Liver (tissue), 9 donors: ENCODE measurements around the gene TNPO3. TPM values are rescaled to one million over a fixed set of nuclear protein-coding genes. Genes with fewer than 3 reads are reported as not detected.

Experiments
- DNase-seq: peaks from one replicate; pipeline ENCODE4 v3.0.0-alpha.2; 2017; ENCODE audit warnings: low spot score
- H3K27ac ChIP-seq, 2 donors: one replicate each; pipeline ENCODE4 v1.7.0; 2013; ENCODE audit warnings: inconsistent platforms in 2 of 2, low read length in 2 of 2, control low read depth in 1 of 2, low read depth in 1 of 2, mild to moderate bottlenecking in 1 of 2
- H3K27me3 ChIP-seq, 4 donors: one replicate each; pipeline versions ENCODE4 v1.6.1 to v1.7.0; 2013; ENCODE audit warnings: low read length in 3 of 4, inconsistent platforms in 1 of 4, mild to moderate bottlenecking in 1 of 4, moderate library complexity in 1 of 4; ENCODE audit not compliant: control insufficient read depth in 4 of 4, insufficient read depth in 4 of 4
- H3K36me3 ChIP-seq, 4 donors: one replicate each; pipeline versions ENCODE4 v1.6.1 to v1.7.0; 2013; ENCODE audit warnings: low read length in 3 of 4, mild to moderate bottlenecking in 3 of 4, low read depth in 1 of 4, moderate library complexity in 1 of 4; ENCODE audit not compliant: control insufficient read depth in 4 of 4, insufficient read depth in 3 of 4
- H3K4me1 ChIP-seq, 4 donors: one replicate each; pipeline versions ENCODE4 v1.6.1 to v1.7.0; 2013; ENCODE audit warnings: low read length in 3 of 4, mild to moderate bottlenecking in 3 of 4, moderate library complexity in 1 of 4; ENCODE audit not compliant: control insufficient read depth in 4 of 4, insufficient read depth in 4 of 4
- H3K4me3 ChIP-seq, 3 donors: one replicate each; pipeline versions ENCODE4 v1.6.1 to v1.7.0; 2013; ENCODE audit warnings: low read length in 3 of 3, control low read depth in 1 of 3, low read depth in 1 of 3, mild to moderate bottlenecking in 1 of 3
- H3K9ac ChIP-seq, 2 donors: one replicate each; pipeline ENCODE4 v1.7.0; 2013; ENCODE audit warnings: low read length in 2 of 2, mild to moderate bottlenecking in 2 of 2, moderate library complexity in 2 of 2, control low read depth in 1 of 2, low read depth in 1 of 2
- H3K9me3 ChIP-seq, 4 donors: one replicate each; pipeline versions ENCODE4 v1.6.1 to v1.7.0; 2013; ENCODE audit warnings: low read length in 3 of 4; ENCODE audit not compliant: control insufficient read depth in 4 of 4
- ATF3 ChIP-seq: IDR thresholded peaks from 2 replicates; pipeline ENCODE4 v1.6.1; 2016; ENCODE audit warnings: antibody characterized with exemption
- EGR1 ChIP-seq, 2 donors: IDR thresholded peaks; 2 replicates each; pipeline ENCODE4 v1.6.1; 2016 to 2018; ENCODE audit warnings: antibody characterized with exemption in 2 of 2, low read depth in 2 of 2
- FOXA1 ChIP-seq: IDR thresholded peaks from 2 replicates; pipeline ENCODE4 v1.6.1; 2016; ENCODE audit warnings: antibody characterized with exemption
- FOXA2 ChIP-seq: IDR thresholded peaks from 2 replicates; pipeline ENCODE4 v1.6.1; 2016; ENCODE audit warnings: antibody characterized with exemption
- GABPA ChIP-seq, 2 donors: IDR thresholded peaks in 1 of 2; conservative IDR thresholded peaks in 1 of 2; 2 replicates each; pipeline ENCODE4 v1.6.1; 2016; ENCODE audit warnings: antibody characterized with exemption in 2 of 2, mild to moderate bottlenecking in 1 of 2, moderate library complexity in 1 of 2
- HNF4A ChIP-seq, 2 donors: conservative IDR thresholded peaks; 2 replicates each; pipeline ENCODE4 v1.6.1; 2016; ENCODE audit warnings: antibody characterized with exemption in 2 of 2, mild to moderate bottlenecking in 2 of 2
- HNF4G ChIP-seq: IDR thresholded peaks from 2 replicates; pipeline ENCODE4 v1.6.1; 2016; ENCODE audit warnings: antibody characterized with exemption
- JUND ChIP-seq, 2 donors: IDR thresholded peaks; 2 replicates each; pipeline ENCODE4 v1.6.1; 2016; ENCODE audit warnings: antibody characterized with exemption in 2 of 2
- NR2F2 ChIP-seq: IDR thresholded peaks from 2 replicates; pipeline ENCODE4 v1.6.1; 2016; ENCODE audit warnings: antibody characterized with exemption
- RAD21 ChIP-seq, 2 donors: IDR thresholded peaks; 2 replicates each; pipeline ENCODE4 v1.6.1; 2016; ENCODE audit warnings: antibody characterized with exemption in 2 of 2, mild to moderate bottlenecking in 2 of 2
- REST ChIP-seq: IDR thresholded peaks from 2 replicates; pipeline ENCODE4 v1.6.1; 2016; ENCODE audit warnings: antibody characterized with exemption, mild to moderate bottlenecking
- RXRA ChIP-seq, 2 donors: IDR thresholded peaks; 2 replicates each; pipeline ENCODE4 v1.6.1; 2017 to 2018; ENCODE audit warnings: antibody characterized with exemption in 2 of 2, mild to moderate bottlenecking in 1 of 2
- SP1 ChIP-seq: IDR thresholded peaks from 2 replicates; pipeline ENCODE4 v1.6.1; 2018; ENCODE audit warnings: antibody characterized with exemption, mild to moderate bottlenecking
- TAF1 ChIP-seq: conservative IDR thresholded peaks from 2 replicates; pipeline ENCODE4 v1.6.1; 2016; ENCODE audit warnings: antibody characterized with exemption, mild to moderate bottlenecking
- YY1 ChIP-seq: IDR thresholded peaks from 2 replicates; pipeline ENCODE4 v1.6.1; 2016; ENCODE audit warnings: antibody characterized with exemption, mild to moderate bottlenecking
- WGBS: extraction: QIAGEN DNeasy Blood & Tissue Kit; methylation state at CpG from one replicate; pipeline ENCODE4 v1.1.7; 2013; 5-methylcytosine and 5-hydroxymethylcytosine counted together
- polyA plus RNA-seq, 2 donors: library from polyadenylated mRNA; stranded (reverse) in 1 of 2; unstranded in 1 of 2; fragments of 200-250 nt in 1 of 2; fragments of >200 nt in 1 of 2; fragmentation: Nextera tagmentation in 1 of 2; extraction: Ambion mirVana in 1 of 2; gene quantifications; one replicate each; pipeline versions ENCODE4 v1.2.1 to v1.2.3, GENCODE V29; 2013 to 2015
- total RNA-seq, 2 donors: library from RNA; depleted of rRNA; stranded (reverse); fragments of >200 nt; gene quantifications; one replicate each; pipeline ENCODE4 v1.2.3, GENCODE V29; 2014
- TF ChIP-seq, protein P1 (sequence below): fragments of 150-350 bp; IDR thresholded peaks from 2 replicates; pipeline ENCODE4 v1.5.1; 2017; ENCODE audit warnings: improper control_type of control experiment, low read depth, low read length; ENCODE audit not compliant: missing input control
- TF ChIP-seq, protein P2 (sequence below): IDR thresholded peaks from 2 replicates; pipeline ENCODE4 v1.6.1; 2016; ENCODE audit warnings: antibody characterized with exemption
- TF ChIP-seq, protein P3 (sequence below): IDR thresholded peaks from 2 replicates; pipeline ENCODE4 v1.6.1; 2016; ENCODE audit warnings: antibody characterized with exemption
- donor health status: healthy.
- donor health status: healthy.
- donor health status: healthy.
- donor health status: healthy.
- donor health status: healthy.

TNPO3 gene
- total and polyA plus RNA-seq, 4 donors: 9.2 to 38.9 (median 20.0) TPM

DNA sequence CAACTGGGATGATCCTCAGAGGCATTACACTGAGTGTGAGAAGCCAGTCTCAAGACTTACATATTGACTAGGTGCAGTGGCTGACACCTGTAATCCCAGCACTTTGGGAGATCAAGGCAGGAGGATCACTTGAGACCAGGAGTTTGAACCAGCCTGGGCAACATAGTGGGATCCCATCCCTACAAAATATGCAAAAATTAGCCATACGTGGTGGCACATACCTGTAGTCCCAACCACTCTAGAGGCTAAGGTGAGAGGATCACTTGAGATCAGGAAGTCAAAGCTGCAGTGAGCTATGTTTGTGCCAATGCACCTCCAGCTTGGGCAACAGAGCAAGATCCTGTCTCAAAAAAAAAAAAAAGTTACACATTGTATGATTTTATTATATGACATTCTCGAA, 23.5 kb upstream of the TNPO3 start (continued):
- TF ChIP-seq EGR1 (IDR thresholded peaks at IDR 0.05; ENCODE audit: low read depth in 2 of 2): no peak
- no peak for TF ChIP-seq FOXA2
- no peak for TF ChIP-seq RAD21 (IDR thresholded peaks at IDR 0.05)
- no peak for TF ChIP-seq GABPA (IDR thresholded peaks at IDR 0.05 in 1 of 2, conservative IDR thresholded peaks at IDR 0.05 in 1 of 2)
- TF ChIP-seq, protein P1, sequence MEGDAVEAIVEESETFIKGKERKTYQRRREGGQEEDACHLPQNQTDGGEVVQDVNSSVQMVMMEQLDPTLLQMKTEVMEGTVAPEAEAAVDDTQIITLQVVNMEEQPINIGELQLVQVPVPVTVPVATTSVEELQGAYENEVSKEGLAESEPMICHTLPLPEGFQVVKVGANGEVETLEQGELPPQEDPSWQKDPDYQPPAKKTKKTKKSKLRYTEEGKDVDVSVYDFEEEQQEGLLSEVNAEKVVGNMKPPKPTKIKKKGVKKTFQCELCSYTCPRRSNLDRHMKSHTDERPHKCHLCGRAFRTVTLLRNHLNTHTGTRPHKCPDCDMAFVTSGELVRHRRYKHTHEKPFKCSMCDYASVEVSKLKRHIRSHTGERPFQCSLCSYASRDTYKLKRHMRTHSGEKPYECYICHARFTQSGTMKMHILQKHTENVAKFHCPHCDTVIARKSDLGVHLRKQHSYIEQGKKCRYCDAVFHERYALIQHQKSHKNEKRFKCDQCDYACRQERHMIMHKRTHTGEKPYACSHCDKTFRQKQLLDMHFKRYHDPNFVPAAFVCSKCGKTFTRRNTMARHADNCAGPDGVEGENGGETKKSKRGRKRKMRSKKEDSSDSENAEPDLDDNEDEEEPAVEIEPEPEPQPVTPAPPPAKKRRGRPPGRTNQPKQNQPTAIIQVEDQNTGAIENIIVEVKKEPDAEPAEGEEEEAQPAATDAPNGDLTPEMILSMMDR: no peak
- no peak for TF ChIP-seq YY1

- Histone ChIP-seq H3K36me3 (no peaks in the 10 kb centered on the region), H3K27me3 (no peaks in the 10 kb centered on the region), H3K4me3 (no peak overlapping the region), H3K9me3 (no peaks in the 10 kb centered on the region), H3K27ac (no peak overlapping the region), H3K9ac (no peak overlapping the region), H3K4me1 (no peaks in the 10 kb centered on the region)
- DNase-seq: no peak
- TF ChIP-seq SP1: no peak
- no peak for TF ChIP-seq GABPA (IDR thresholded peaks at IDR 0.05 in 1 of 2, conservative IDR thresholded peaks at IDR 0.05 in 1 of 2)
- no peak for TF ChIP-seq ATF3
- TF ChIP-seq HNF4A (conservative IDR thresholded peaks at IDR 0.05): no peak
- TF ChIP-seq, protein P1: no peak
- TF ChIP-seq RXRA (IDR thresholded peaks at IDR 0.05): no peak
- no peak for TF ChIP-seq JUND (IDR thresholded peaks at IDR 0.05)
- no peak for TF ChIP-seq FOXA1
- no peak for TF ChIP-seq YY1
- TF ChIP-seq NR2F2: no peak
- TF ChIP-seq HNF4G: no peak
- TF ChIP-seq, protein P2, sequence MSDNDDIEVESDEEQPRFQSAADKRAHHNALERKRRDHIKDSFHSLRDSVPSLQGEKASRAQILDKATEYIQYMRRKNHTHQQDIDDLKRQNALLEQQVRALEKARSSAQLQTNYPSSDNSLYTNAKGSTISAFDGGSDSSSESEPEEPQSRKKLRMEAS: no peak
- no peak for TF ChIP-seq TAF1
- no peak for TF ChIP-seq RAD21 (IDR thresholded peaks at IDR 0.05)
- no peak for TF ChIP-seq REST
- TF ChIP-seq, protein P3, sequence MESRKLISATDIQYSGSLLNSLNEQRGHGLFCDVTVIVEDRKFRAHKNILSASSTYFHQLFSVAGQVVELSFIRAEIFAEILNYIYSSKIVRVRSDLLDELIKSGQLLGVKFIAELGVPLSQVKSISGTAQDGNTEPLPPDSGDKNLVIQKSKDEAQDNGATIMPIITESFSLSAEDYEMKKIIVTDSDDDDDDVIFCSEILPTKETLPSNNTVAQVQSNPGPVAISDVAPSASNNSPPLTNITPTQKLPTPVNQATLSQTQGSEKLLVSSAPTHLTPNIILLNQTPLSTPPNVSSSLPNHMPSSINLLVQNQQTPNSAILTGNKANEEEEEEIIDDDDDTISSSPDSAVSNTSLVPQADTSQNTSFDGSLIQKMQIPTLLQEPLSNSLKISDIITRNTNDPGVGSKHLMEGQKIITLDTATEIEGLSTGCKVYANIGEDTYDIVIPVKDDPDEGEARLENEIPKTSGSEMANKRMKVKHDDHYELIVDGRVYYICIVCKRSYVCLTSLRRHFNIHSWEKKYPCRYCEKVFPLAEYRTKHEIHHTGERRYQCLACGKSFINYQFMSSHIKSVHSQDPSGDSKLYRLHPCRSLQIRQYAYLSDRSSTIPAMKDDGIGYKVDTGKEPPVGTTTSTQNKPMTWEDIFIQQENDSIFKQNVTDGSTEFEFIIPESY: no peak
- no peak for TF ChIP-seq EGR1 (IDR thresholded peaks at IDR 0.05; ENCODE audit: low read depth in 2 of 2)
- no peak for TF ChIP-seq FOXA2
- 86% methylated on average over 2 of the region's 2 CpGs for WGBS
Measured at GRCh38 chr7:129076886-129077285, 22.0 kb upstream of the TNPO3 start.
